Measurements from ENCODE around the gene FGGY.
"Not testable (repeated sequence)": the region's sequence is repeated elsewhere in the genome, so short reads cannot be mapped to it uniquely, and the experiment has no call there.

The FGGY gene

GRCh38 chr1:59635097-59635496 is 338.2 kb downstream of the FGGY start:
- Histone ChIP-seq H3K36me3 (ENCODE audit: insufficient read depth, low read length) (no peaks in the 10 kb centered on the region), H3K9ac (ENCODE audit: low read depth, low read length) (no peak overlapping the region), H3K27me3 (ENCODE audit: insufficient read depth, low read length) (no peaks in the 10 kb centered on the region), H3K4me3 (ENCODE audit: low read length) (no peak overlapping the region), H3K9me3 (ENCODE audit: insufficient read depth, low read depth, low read length) (no peaks in the 10 kb centered on the region), H3K27ac (ENCODE audit: low read depth, low read length) (no peak overlapping the region), H3K4me1 (ENCODE audit: insufficient read depth, low read length) (peaks cover 6% of the 10 kb centered on the region; the same call in 1 of the 2 replicates)
- 93% methylated on average over 2 of the region's 2 CpGs for WGBS

GRCh38 chr1:59638231-59638711 is 341.4 kb downstream of the FGGY start:
- Histone ChIP-seq H3K9me3 (ENCODE audit: insufficient read depth, low read depth, low read length) (no peaks in the 10 kb centered on the region), H3K4me1 (ENCODE audit: insufficient read depth, low read length) (peaks cover 6% of the 10 kb centered on the region; the same call in 1 of the 2 replicates), H3K27ac (ENCODE audit: low read depth, low read length) (no peak overlapping the region), H3K4me3 (ENCODE audit: low read length) (no peak overlapping the region), H3K36me3 (ENCODE audit: insufficient read depth, low read length) (no peaks in the 10 kb centered on the region), H3K27me3 (ENCODE audit: insufficient read depth, low read length) (no peaks in the 10 kb centered on the region), H3K9ac (ENCODE audit: low read depth, low read length) (0 out of 2 replicates have a peak overlapping the region, but pooled peaks have one; percentile 14)
- 82% methylated on average over 2 of the region's 2 CpGs for WGBS

GRCh38 chr1:59639266-59639665 is 342.4 kb downstream of the FGGY start:
- Histone ChIP-seq H3K27ac (ENCODE audit: low read depth, low read length) (no peak overlapping the region), H3K36me3 (ENCODE audit: insufficient read depth, low read length) (no peaks in the 10 kb centered on the region), H3K9ac (ENCODE audit: low read depth, low read length) (no peak overlapping the region), H3K27me3 (ENCODE audit: insufficient read depth, low read length) (no peaks in the 10 kb centered on the region), H3K4me3 (ENCODE audit: low read length) (no peak overlapping the region), H3K9me3 (ENCODE audit: insufficient read depth, low read depth, low read length) (no peaks in the 10 kb centered on the region), H3K4me1 (ENCODE audit: insufficient read depth, low read length) (peaks cover 6% of the 10 kb centered on the region; the same call in 1 of the 2 replicates)
- WGBS = no CpG with 5 or more reads among the region's 1 CpG

- Histone ChIP-seq H3K27me3 (ENCODE audit: insufficient read depth, low read length) (no peaks in the 10 kb centered on the region), H3K36me3 (ENCODE audit: insufficient read depth, low read length) (no peaks in the 10 kb centered on the region), H3K27ac (ENCODE audit: low read depth, low read length) (no peak overlapping the region), H3K4me3 (ENCODE audit: low read length) (no peak overlapping the region), H3K9me3 (ENCODE audit: insufficient read depth, low read depth, low read length) (no peaks in the 10 kb centered on the region), H3K4me1 (ENCODE audit: insufficient read depth, low read length) (peaks cover 6% of the 10 kb centered on the region; the same call in 1 of the 2 replicates), H3K9ac (ENCODE audit: low read depth, low read length) (no peak overlapping the region)
- WGBS = 92% methylated on average over 2 of the region's 2 CpGs
Observed at GRCh38 chr1:59640851-59641250, 344.0 kb downstream of the FGGY start.

GRCh38 chr1:59641836-59642235 is 344.9 kb downstream of the FGGY start:
- Histone ChIP-seq H3K4me1 (ENCODE audit: insufficient read depth, low read length) (peaks cover 6% of the 10 kb centered on the region; the same call in 1 of the 2 replicates), H3K9ac (ENCODE audit: low read depth, low read length) (no peak overlapping the region), H3K9me3 (ENCODE audit: insufficient read depth, low read depth, low read length) (no peaks in the 10 kb centered on the region), H3K36me3 (ENCODE audit: insufficient read depth, low read length) (no peaks in the 10 kb centered on the region), H3K27me3 (ENCODE audit: insufficient read depth, low read length) (no peaks in the 10 kb centered on the region), H3K4me3 (ENCODE audit: low read length) (no peak overlapping the region), H3K27ac (ENCODE audit: low read depth, low read length) (no peak overlapping the region)
- WGBS = 83% methylated on average over 2 of the region's 2 CpGs

GRCh38 chr1:59643526-59643925 is 346.6 kb downstream of the FGGY start:
- Histone ChIP-seq H3K9me3 (ENCODE audit: insufficient read depth, low read depth, low read length) (no peaks in the 10 kb centered on the region), H3K9ac (ENCODE audit: low read depth, low read length) (no peak overlapping the region), H3K27ac (ENCODE audit: low read depth, low read length) (no peak overlapping the region), H3K4me1 (ENCODE audit: insufficient read depth, low read length) (0 out of 2 replicates have a peak, but pooled peaks cover under 1% of the 10 kb centered on the region), H3K36me3 (ENCODE audit: insufficient read depth, low read length) (no peaks in the 10 kb centered on the region), H3K27me3 (ENCODE audit: insufficient read depth, low read length) (no peaks in the 10 kb centered on the region), H3K4me3 (ENCODE audit: low read length) (no peak overlapping the region)
- WGBS = 93% methylated on average over 1 of the region's 1 CpG

GRCh38 chr1:59645893-59646292 is 349.0 kb downstream of the FGGY start:
- Histone ChIP-seq H3K27me3 (ENCODE audit: insufficient read depth, low read length) (no peaks in the 10 kb centered on the region), H3K27ac (ENCODE audit: low read depth, low read length) (no peak overlapping the region), H3K4me3 (ENCODE audit: low read length) (no peak overlapping the region), H3K9me3 (ENCODE audit: insufficient read depth, low read depth, low read length) (no peaks in the 10 kb centered on the region), H3K4me1 (ENCODE audit: insufficient read depth, low read length) (no peaks in the 10 kb centered on the region), H3K9ac (ENCODE audit: low read depth, low read length) (no peak overlapping the region), H3K36me3 (ENCODE audit: insufficient read depth, low read length) (no peaks in the 10 kb centered on the region)
- WGBS = 94% methylated on average over 2 of the region's 2 CpGs

GRCh38 chr1:59653142-59653958 is 356.5 kb downstream of the FGGY start:
- not testable (repeated sequence) for H3K9me3 ChIP-seq (ENCODE audit: insufficient read depth, low read depth, low read length); H3K36me3 ChIP-seq (ENCODE audit: insufficient read depth, low read length); H3K27me3 ChIP-seq (ENCODE audit: insufficient read depth, low read length); H3K4me1 ChIP-seq (ENCODE audit: insufficient read depth, low read length); H3K27ac ChIP-seq (ENCODE audit: low read depth, low read length); H3K4me3 ChIP-seq (ENCODE audit: low read length); H3K9ac ChIP-seq (ENCODE audit: low read depth, low read length)
- 89% methylated on average over 14 of the region's 30 CpGs for WGBS

- no peaks in the 10 kb centered on the region for H3K4me1 ChIP-seq (ENCODE audit: insufficient read depth, low read length)
- H3K27ac ChIP-seq (ENCODE audit: low read depth, low read length) = no peak overlapping the region
- H3K27me3 ChIP-seq (ENCODE audit: insufficient read depth, low read length) = no peaks in the 10 kb centered on the region
- no peaks in the 10 kb centered on the region for H3K36me3 ChIP-seq (ENCODE audit: insufficient read depth, low read length)
- no peak overlapping the region for H3K4me3 ChIP-seq (ENCODE audit: low read length)
- no peaks in the 10 kb centered on the region for H3K9me3 ChIP-seq (ENCODE audit: insufficient read depth, low read depth, low read length)
- 100% methylated on average over 2 of the region's 2 CpGs for WGBS
- H3K9ac ChIP-seq (ENCODE audit: low read depth, low read length) = no peak overlapping the region
Observed at GRCh38 chr1:59653968-59654367, 357.1 kb downstream of the FGGY start.

GRCh38 chr1:59657873-59658465 is 361.1 kb downstream of the FGGY start:
- peaks cover 3% of the 10 kb centered on the region; the same call in 1 of the 2 replicates for H3K4me1 ChIP-seq (ENCODE audit: insufficient read depth, low read length)
- WGBS = 93% methylated on average over 3 of the region's 3 CpGs

GRCh38 chr1:59664166-59664565 is 367.3 kb downstream of the FGGY start:
- H3K27me3 ChIP-seq (ENCODE audit: insufficient read depth, low read length) = no peaks in the 10 kb centered on the region
- H3K9ac ChIP-seq (ENCODE audit: low read depth, low read length) = no peak overlapping the region
- peak overlapping the region; percentile 7; the same call in 1 of the 2 replicates for H3K27ac ChIP-seq (ENCODE audit: low read depth, low read length)
- no peaks in the 10 kb centered on the region for H3K36me3 ChIP-seq (ENCODE audit: insufficient read depth, low read length)
- peaks cover 19% of the 10 kb centered on the region for H3K4me1 ChIP-seq (ENCODE audit: insufficient read depth, low read length)
- no peaks in the 10 kb centered on the region for H3K9me3 ChIP-seq (ENCODE audit: insufficient read depth, low read depth, low read length)
- H3K4me3 ChIP-seq (ENCODE audit: low read length) = no peak overlapping the region
- WGBS = 31% methylated on average over 6 of the region's 6 CpGs

More at GRCh38 chr1:59657873-59658465, 361.1 kb downstream of the FGGY start:
- Histone ChIP-seq H3K4me3 (ENCODE audit: low read length) (no peak overlapping the region), H3K9me3 (ENCODE audit: insufficient read depth, low read depth, low read length) (no peaks in the 10 kb centered on the region), H3K9ac (ENCODE audit: low read depth, low read length) (no peak overlapping the region), H3K27me3 (ENCODE audit: insufficient read depth, low read length) (no peaks in the 10 kb centered on the region), H3K36me3 (ENCODE audit: insufficient read depth, low read length) (no peaks in the 10 kb centered on the region), H3K27ac (ENCODE audit: low read depth, low read length) (no peak overlapping the region)
